ENCODE results near the gene EEPD1.
"Not testable (repeated sequence)": the region's sequence is repeated elsewhere in the genome, so short reads cannot be mapped to it uniquely, and the experiment has no call there.

The EEPD1 gene

DNA sequence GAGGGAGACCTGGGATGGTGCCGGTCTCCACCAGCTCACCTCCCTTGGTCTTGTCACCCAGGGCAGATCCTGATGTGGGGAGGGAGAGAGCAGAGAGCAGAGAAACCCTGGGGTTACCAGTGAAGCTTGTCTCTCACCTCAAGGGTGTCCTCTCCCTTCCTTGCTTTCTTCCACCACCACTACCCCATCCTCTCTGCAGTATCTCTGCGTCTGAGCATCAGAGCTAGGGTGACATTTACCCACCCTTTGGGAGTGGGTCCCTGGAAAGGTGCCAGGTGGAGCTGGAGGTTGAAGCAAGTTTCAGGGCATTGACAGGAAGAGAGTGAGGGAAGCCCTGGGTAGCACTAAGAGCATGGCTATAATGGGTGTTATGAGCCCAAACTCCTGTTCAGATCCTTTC lies 161.4 kb downstream of the EEPD1 start:
- TF ChIP-seq, protein P1, sequence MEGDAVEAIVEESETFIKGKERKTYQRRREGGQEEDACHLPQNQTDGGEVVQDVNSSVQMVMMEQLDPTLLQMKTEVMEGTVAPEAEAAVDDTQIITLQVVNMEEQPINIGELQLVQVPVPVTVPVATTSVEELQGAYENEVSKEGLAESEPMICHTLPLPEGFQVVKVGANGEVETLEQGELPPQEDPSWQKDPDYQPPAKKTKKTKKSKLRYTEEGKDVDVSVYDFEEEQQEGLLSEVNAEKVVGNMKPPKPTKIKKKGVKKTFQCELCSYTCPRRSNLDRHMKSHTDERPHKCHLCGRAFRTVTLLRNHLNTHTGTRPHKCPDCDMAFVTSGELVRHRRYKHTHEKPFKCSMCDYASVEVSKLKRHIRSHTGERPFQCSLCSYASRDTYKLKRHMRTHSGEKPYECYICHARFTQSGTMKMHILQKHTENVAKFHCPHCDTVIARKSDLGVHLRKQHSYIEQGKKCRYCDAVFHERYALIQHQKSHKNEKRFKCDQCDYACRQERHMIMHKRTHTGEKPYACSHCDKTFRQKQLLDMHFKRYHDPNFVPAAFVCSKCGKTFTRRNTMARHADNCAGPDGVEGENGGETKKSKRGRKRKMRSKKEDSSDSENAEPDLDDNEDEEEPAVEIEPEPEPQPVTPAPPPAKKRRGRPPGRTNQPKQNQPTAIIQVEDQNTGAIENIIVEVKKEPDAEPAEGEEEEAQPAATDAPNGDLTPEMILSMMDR (IDR thresholded peaks at IDR 0.05; ENCODE audit: low read depth, low read length, missing control alignments) = no peak
- DNase-seq = no peak
- H3K36me3 ChIP-seq (replicated peaks) = no peaks in the 10 kb centered on the region
- H3K4me3 ChIP-seq (ENCODE audit: low read depth, low read length) = no peak overlapping the region
- in situ Hi-C loops (cut with HindIII; ENCODE audit: low pct_ligation_motif_present, low sequenced_read_pairs) = loop anchor here (25.0 kb wide), 1 partner anchor 327 kb away; no protein-coding TSS in a partner anchor
- H3K27ac ChIP-seq = no peak overlapping the region
- H3K27me3 ChIP-seq (replicated peaks) = no peaks in the 10 kb centered on the region

DNA sequence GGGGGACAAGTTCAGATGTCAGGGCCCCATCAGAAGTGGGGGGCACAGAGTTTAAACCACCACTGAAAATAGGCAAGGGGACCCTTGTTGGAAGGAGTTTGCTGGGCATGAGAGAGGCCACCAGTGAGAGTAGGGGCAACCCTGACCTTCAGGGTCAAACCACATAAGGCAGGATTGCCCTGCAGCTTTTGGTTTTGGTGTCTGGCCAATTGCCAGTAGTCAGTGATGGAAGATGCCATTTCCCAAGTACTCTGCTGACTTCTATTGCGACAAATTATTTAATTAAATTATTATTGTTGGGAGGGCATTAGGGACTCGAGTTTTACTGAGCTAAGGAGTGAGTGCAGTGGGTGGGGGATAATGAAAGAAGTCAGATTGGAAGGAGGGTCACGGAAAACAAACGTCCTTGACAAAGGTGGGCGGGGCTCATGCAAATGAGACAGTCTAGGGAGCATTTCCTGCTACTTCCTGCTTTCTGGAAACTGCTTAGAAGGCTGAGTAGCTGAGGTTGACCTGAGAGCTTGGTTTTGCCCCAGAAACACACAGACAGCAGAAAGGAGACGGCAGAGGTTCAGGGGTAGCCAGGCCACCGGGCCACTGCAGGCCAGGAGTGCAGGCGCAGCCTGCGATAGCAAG lies 162.4 kb downstream of the EEPD1 start:
- no peak for DNase-seq
- TF ChIP-seq, protein P1 (IDR thresholded peaks at IDR 0.05; ENCODE audit: low read depth, low read length, missing control alignments) = no peak
- in situ Hi-C loops (cut with HindIII; ENCODE audit: low pct_ligation_motif_present, low sequenced_read_pairs) = loop anchor here (25.0 kb wide), 1 partner anchor 328 kb away; no protein-coding TSS in a partner anchor
- no peak overlapping the region for H3K27ac ChIP-seq
- no peak overlapping the region for H3K4me3 ChIP-seq (ENCODE audit: low read depth, low read length)
- no peaks in the 10 kb centered on the region for H3K27me3 ChIP-seq (replicated peaks)
- no peaks in the 10 kb centered on the region for H3K36me3 ChIP-seq (replicated peaks)

DNA sequence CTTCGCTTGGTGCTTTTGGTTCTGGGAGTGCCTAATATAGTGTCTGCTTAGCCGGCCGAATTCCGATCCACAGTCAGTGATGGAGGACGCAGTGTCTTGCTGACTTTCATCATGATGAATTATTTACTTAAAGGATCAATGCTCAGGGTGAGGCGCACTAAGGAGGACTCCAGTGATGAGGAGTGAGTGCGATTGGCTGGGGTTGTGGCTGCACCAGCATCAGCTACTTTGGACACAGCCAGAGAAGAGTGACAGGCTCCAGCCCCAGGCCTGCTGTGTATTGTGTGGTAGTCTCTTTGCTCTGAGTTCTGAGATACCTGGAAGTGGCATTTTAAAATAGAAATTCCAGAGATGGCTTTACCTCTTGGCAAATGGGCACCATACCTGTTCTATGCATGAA lies 163.3 kb downstream of the EEPD1 start:
- Histone ChIP-seq H3K27ac (no peak overlapping the region), H3K4me3 (ENCODE audit: low read depth, low read length) (no peak overlapping the region), H3K36me3 (replicated peaks) (no peaks in the 10 kb centered on the region), H3K27me3 (replicated peaks) (no peaks in the 10 kb centered on the region)
- DNase-seq = no peak
- TF ChIP-seq, protein P1 (IDR thresholded peaks at IDR 0.05; ENCODE audit: low read depth, low read length, missing control alignments) = no peak
- in situ Hi-C loops (cut with HindIII; ENCODE audit: low pct_ligation_motif_present, low sequenced_read_pairs) = loop anchor here (25.0 kb wide), 1 partner anchor 329 kb away; no protein-coding TSS in a partner anchor

DNA sequence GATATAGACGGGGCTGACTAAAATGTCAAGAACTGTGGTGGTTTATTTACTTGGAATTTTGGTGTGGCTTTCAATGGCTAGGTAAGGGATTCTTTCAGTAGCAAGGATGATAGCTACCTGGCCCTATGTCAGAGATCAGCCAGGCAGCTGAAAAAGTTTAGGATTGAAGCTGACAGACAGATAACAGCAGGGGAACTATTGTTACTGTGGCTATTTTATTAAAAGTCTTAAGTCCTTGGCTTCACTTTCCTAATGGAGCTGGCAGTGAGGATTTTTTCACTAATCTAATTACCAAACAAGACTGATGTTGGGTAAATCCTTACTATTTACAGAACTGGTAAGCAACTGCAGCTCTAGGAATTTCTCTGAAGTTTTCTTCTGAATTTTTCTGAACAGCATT lies 164.2 kb downstream of the EEPD1 start:
- in situ Hi-C loops (cut with HindIII; ENCODE audit: low pct_ligation_motif_present, low sequenced_read_pairs) = loop anchor here (25.0 kb wide), 1 partner anchor 330 kb away; no protein-coding TSS in a partner anchor
- DNase-seq = no peak
- TF ChIP-seq, protein P1 (IDR thresholded peaks at IDR 0.05; ENCODE audit: low read depth, low read length, missing control alignments) = no peak

DNA sequence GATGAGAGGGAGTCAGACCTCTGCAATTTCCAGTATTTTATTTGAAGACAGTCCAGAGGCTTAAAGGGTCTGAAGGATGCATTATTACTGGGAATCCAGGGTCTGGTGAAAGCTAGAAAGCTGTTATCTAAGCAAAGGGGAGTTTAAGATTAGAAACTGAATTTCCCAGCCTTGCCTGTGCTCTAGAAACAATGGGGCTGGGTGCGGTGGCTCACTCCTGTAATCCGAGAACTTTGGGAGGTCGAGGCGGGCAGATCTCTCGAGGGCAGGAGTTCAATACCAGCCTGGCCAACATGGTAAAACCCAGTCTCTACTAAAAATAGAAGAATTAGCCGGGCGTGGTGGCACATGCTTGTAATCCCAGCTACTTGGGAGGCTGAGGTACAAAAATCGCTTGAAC lies 165.1 kb downstream of the EEPD1 start:
- Histone ChIP-seq H3K4me3 (ENCODE audit: low read depth, low read length) (no peak overlapping the region), H3K36me3 (replicated peaks) (no peaks in the 10 kb centered on the region), H3K27ac (no peak overlapping the region), H3K27me3 (replicated peaks) (no peaks in the 10 kb centered on the region)
- TF ChIP-seq, protein P1 (IDR thresholded peaks at IDR 0.05; ENCODE audit: low read depth, low read length, missing control alignments) = no peak
- in situ Hi-C loops (cut with HindIII; ENCODE audit: low pct_ligation_motif_present, low sequenced_read_pairs) = loop anchor here (25.0 kb wide), 1 partner anchor 331 kb away; no protein-coding TSS in a partner anchor
- no peak for DNase-seq

More for the DNA sequence above, 164.2 kb downstream of the EEPD1 start:
- no peak overlapping the region for H3K4me3 ChIP-seq (ENCODE audit: low read depth, low read length)
- H3K36me3 ChIP-seq (replicated peaks) = no peaks in the 10 kb centered on the region
- H3K27me3 ChIP-seq (replicated peaks) = no peaks in the 10 kb centered on the region
- no peak overlapping the region for H3K27ac ChIP-seq

DNA sequence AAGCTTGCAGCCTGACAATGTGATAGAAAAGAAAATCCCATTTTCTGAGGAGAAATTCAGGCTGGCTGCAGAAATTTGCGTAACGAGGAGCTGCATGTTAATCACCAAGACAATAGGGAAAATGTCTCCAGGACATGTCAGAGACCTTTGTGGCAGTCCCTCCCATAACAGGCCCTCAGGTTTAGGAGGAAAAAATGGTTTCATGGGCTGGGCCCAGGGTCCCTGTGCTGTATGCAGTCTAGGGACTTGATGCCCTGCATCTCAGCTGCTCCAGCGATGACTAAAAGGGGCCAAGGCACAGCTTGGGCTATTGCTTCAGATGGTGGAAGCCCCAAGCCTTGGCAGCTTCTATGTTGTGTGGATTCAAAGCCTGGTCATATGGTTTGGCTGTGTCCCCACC lies 168.2 kb downstream of the EEPD1 start:
- H3K36me3 ChIP-seq (replicated peaks); H3K27me3 ChIP-seq (replicated peaks); H3K4me3 ChIP-seq (ENCODE audit: low read depth, low read length); DNase-seq; H3K27ac ChIP-seq: not testable (repeated sequence)
- in situ Hi-C loops (cut with HindIII; ENCODE audit: low pct_ligation_motif_present, low sequenced_read_pairs) = loop anchor here (25.0 kb wide), 1 partner anchor 334 kb away; no protein-coding TSS in a partner anchor

All from brain microvascular endothelial cell (primary cell).